ENCODE results near the gene ADH1B.

DNA sequence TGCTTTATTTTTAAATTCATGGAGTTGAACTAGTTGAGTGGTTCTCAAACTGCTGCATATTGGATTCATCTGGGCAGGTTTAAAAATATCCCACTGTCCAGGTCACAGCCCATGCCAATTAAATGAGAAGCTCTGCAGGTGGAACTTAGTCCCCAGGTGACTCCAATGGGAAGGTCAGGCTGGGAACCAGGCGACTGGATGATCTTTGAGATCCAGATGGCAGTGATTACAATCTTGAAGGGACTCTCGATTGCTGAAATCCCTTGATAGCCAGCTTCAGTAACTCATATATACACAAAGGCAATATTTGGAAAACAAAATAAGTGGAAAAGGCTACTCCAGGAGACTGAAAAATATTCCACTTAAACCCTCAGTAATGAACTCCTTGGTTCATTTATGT, 38.5 kb downstream of the ADH1B start:
- TF ChIP-seq, protein P1, sequence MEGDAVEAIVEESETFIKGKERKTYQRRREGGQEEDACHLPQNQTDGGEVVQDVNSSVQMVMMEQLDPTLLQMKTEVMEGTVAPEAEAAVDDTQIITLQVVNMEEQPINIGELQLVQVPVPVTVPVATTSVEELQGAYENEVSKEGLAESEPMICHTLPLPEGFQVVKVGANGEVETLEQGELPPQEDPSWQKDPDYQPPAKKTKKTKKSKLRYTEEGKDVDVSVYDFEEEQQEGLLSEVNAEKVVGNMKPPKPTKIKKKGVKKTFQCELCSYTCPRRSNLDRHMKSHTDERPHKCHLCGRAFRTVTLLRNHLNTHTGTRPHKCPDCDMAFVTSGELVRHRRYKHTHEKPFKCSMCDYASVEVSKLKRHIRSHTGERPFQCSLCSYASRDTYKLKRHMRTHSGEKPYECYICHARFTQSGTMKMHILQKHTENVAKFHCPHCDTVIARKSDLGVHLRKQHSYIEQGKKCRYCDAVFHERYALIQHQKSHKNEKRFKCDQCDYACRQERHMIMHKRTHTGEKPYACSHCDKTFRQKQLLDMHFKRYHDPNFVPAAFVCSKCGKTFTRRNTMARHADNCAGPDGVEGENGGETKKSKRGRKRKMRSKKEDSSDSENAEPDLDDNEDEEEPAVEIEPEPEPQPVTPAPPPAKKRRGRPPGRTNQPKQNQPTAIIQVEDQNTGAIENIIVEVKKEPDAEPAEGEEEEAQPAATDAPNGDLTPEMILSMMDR (IDR thresholded peaks at IDR 0.05), result no peak
- TF ChIP-seq POLR2A (IDR thresholded peaks at IDR 0.05), result no peak

All from testis (tissue), 2 donors.